Kidney tubule cell (primary cell): Measurements from ENCODE around the gene EBLN1.
"Not testable (repeated sequence)": the region's sequence is repeated elsewhere in the genome, so short reads cannot be mapped to it uniquely, and the experiment has no call there.

Experiments
- DNase-seq: peaks from one replicate; pipeline ENCODE4 v3.0.0-alpha.2; 2018; ENCODE audit warnings: low spot score

EBLN1 gene

DNA sequence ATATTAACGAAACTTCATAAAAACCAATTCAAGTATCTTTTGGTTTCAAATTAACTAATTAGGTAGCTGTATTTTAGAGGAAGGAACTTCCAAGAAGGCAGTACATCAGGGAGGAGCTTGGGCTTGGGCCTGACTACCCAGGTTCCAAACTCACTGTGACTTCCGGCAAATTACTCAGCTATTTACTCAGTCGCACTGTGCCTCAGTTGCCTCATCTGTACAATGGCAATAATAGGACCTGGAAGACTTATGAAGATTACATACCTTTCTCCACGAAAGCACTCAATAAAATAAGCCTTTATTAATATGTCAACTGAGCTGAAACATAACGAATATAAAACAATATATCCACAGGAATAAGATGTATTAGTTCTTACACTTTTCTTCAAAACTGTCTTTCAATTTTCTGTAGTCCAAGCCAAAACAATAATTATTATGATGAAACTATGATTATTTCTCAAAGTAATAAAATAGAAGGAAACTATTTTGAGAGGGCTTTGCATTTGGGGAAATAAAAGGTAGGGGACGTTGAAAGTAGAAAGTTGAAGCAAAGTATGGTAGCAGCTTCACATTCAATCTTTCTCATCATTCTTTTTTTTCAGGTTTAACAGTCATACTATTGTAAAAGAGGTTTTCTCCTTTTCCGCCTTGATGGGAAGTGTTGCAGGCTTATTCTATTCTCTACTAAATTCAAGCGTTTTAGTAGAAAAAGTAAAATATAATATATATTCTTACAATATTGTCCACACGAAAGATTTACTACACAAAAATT is 10.5 kb upstream of the EBLN1 start:
- DNase-seq: no peak

DNA sequence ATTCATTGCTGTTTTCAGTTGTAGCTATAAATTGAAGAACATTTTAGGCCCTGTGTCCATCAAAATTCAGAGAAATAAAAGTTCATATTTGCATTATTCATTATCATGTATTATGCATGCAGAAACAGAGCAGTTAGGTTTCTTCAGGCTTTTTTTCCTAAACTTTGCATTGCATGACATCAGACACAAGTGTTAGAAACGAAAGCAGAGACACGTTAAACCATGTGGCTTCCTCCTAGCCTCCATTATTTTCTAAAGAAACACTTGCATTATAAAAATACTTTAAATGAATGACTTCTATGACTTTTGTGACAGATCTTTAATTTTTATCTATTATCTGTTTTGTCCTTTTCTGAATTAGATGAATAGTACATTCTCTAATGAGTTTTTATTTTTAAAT is 8.8 kb upstream of the EBLN1 start:
- DNase-seq: no peak

GRCh38 chr10:22222236-22223190 is 4.7 kb upstream of the EBLN1 start:
- no peak for DNase-seq

DNA sequence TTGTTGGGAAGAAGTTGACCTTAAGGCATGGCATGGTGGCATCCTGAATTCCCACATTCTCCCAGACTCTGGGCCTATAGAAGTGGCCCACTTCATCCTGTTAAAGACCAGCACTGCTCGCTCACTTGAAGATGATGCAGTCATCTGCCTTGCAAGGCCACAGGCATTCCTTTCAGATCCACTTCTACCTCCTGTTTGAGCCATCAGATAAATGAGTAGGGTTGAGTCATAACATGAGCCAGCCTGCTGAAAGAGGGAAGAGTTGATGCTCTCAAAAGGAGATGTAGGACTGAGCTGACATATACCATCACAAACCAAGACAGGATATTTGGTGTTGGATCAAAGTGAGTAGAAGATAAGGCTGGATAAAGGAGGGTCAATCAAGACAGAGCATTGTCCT is 1.5 kb upstream of the EBLN1 start:
- DNase-seq: peak; percentile 65

DNA sequence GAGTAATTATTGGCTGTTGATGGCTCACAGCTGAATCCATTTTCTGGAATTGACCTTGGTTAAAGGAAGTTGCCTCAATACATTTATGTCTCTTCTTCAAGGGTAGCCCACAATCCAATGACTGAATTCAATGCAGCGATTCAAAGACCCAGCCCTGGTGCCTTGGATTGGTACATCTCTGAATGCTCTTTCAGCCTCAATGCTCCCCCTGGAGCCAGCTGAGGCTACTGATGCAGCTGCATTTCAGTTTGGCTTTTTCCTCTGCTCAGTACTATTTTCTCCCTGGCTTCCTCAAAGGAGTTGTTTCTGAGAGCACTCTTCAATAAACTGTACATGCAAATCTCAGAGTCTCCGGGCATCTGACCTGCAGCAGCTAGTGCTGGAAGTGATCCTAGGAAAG is 633 bp upstream of the EBLN1 start:
- DNase-seq: no peak

- DNase-seq: not testable (repeated sequence)
Measured at GRCh38 chr10:22217084-22217483, 731 bp downstream of the EBLN1 start.

GRCh38 chr10:22210267-22210666 is 7.5 kb downstream of the EBLN1 start:
- no peak for DNase-seq

- DNase-seq: no peak
Measured at GRCh38 chr10:22193945-22194344, 23.9 kb downstream of the EBLN1 start.

DNA sequence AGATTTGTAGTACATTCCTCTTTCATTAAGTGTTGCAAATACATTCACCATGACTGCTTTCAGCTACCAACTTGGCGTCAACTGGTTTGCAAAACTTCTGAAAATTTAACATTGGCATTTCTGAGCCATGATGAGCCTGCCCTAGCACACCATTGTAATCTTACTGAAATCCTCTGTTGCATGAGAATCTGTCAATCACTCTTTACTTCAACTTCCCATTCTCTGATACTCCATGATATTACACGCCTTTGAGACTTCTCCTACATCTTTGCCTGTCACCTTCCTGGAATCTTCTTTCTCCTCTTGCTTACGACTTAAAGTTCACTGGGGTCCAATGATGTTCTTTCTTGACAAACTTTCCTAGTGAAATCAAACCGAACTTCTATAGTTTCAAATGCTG is 32.2 kb downstream of the EBLN1 start:
- no peak for DNase-seq

DNA sequence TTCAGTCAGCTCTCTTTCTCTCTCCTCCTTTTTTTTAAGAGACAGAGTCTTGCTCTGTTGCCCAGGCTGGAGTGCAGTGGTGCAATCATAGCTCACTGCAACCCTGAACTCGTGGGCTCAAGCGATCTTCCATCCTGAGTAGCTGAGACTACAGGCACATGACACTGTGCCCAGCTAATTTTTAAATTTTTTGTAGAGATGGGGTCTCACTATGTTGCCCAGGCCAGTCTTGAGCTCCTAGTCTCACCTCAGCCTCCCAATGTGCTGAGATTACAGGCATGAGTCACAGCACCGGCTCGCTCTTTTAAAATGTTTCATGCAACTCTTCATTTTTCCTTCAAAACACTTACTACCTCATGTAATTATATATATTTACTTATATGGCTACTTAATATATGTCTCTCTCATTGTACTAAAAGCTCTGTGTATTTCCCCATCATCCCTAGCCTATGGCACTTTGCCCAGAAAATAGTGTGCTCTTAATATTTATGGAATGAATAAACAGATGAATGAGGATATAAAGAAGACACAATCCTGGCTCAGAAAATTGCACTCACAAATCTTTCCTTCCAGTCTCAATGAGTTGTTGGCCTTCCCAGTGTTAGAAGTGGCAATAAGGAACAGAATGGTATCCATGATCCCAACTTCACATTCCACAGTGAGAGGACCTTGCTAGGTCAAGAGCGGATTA is 33.9 kb downstream of the EBLN1 start:
- no peak for DNase-seq

GRCh38 chr10:22180724-22181123 is 37.1 kb downstream of the EBLN1 start:
- DNase-seq: no peak

- no peak for DNase-seq
Measured at GRCh38 chr10:22174442-22174841, 43.4 kb downstream of the EBLN1 start.

DNA sequence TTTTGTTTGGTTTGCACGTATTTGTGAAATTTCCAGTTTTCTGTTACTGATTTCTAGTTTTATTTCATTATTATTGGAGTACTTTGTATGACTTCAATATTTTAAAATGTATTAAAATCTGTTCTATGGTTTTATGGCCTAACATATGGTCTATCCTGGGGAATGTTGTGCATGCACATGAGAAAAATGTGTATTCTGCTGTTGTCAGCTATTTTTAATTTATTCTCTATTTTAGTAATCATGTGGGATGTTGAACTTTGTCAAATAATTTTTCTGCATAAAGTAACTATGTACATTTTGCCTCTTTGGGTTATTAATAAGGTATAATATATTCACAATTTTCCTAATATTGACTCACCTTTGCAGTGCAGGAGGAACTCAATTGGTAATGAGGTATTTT is 46.7 kb downstream of the EBLN1 start:
- no peak for DNase-seq

- DNase-seq: no peak
Measured at GRCh38 chr10:22170582-22170981, 47.2 kb downstream of the EBLN1 start.

DNA sequence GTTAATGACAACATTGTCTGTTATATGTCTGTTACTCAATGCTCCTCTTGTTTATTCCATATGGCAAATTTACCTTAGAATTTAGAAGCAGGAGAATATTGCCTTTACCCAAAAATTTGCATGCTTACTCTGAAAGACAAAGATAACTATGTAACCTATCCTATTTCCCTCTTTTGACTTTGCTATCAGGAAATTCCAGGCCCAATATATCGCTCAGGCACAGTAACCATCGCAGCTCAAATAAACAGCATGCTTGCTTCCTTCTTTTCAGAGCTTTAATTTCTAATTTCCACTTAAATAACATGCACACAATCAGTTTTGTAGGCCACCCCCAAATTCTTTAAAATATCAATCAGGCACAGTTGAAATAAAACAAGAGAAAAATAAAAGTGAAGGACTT is 57.8 kb downstream of the EBLN1 start:
- DNase-seq: no peak

DNA sequence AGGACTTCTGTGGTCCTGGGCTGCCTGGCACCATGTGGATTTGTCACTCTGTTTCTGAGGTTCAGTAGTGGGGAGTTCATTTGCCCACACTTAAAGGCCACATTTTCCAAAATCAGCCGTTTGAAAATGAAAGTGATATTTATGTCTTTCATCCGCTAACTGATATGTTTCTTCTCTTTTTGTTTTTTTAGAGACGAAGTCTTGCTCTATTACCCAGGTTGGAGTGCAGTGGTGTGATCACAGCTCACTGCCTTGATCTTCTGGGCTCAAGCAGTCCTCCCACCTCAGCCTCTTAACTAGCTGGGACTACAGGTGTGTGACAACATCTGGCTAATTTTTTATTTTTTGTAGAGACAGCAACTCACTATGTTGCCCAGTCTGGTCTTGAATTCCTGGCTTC is 58.6 kb downstream of the EBLN1 start:
- DNase-seq: no peak
